H1 (cell line): Measurements from ENCODE around the gene FAM25C.
"Not testable (repeated sequence)": the region's sequence is repeated elsewhere in the genome, so short reads cannot be mapped to it uniquely, and the experiment has no call there.

Experiments
- GABPA ChIP-seq: IDR thresholded peaks from 2 replicates; pipeline ENCODE4 v1.6.1; 2011; ENCODE audit warnings: mild to moderate bottlenecking, low read length, moderate library complexity, borderline replicate concordance; ENCODE audit not compliant: insufficient read depth
- TF ChIP-seq, protein P1 (sequence below), 3 experiments: IDR thresholded peaks; 1 replicate in 2 of 3; 2 replicates in 1 of 3; pipeline versions ENCODE4 v1.5.1 to v1.6.1; 2011; ENCODE audit warnings: low read length in 3 of 3, mild to moderate bottlenecking in 3 of 3, inconsistent platforms in 2 of 3, low read depth in 1 of 3, moderate library complexity in 1 of 3; ENCODE audit not compliant: insufficient read depth in 1 of 3; ENCODE audit errors: control extremely low read depth in 1 of 3

DNA sequence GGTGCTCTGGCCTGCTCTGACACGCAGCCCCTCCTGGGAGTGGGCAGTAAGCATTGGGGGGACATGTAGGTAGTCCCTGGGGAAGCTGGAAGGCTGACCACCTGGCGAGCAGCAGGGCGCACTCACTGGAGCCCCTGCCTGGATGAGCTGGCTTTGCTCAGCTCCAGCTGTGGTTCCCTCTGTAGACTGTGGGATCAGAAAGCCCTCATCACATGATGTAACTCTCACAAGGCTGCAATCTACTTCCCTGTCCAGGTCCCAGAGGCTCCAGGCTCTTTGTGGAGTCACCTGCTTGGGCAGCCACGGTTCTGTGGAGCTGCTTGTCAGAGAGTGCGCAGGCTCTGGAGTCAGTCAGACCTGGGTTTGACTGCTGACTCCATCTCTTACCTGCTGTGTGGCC is 36.8 kb downstream of the FAM25C start:
- TF ChIP-seq GABPA = not testable (repeated sequence)
- TF ChIP-seq, protein P1, sequence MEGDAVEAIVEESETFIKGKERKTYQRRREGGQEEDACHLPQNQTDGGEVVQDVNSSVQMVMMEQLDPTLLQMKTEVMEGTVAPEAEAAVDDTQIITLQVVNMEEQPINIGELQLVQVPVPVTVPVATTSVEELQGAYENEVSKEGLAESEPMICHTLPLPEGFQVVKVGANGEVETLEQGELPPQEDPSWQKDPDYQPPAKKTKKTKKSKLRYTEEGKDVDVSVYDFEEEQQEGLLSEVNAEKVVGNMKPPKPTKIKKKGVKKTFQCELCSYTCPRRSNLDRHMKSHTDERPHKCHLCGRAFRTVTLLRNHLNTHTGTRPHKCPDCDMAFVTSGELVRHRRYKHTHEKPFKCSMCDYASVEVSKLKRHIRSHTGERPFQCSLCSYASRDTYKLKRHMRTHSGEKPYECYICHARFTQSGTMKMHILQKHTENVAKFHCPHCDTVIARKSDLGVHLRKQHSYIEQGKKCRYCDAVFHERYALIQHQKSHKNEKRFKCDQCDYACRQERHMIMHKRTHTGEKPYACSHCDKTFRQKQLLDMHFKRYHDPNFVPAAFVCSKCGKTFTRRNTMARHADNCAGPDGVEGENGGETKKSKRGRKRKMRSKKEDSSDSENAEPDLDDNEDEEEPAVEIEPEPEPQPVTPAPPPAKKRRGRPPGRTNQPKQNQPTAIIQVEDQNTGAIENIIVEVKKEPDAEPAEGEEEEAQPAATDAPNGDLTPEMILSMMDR (IDR thresholded peaks at IDR 0.05; ENCODE audit: control extremely low read depth in 1 of 3, insufficient read depth in 1 of 3, low read depth in 1 of 3, low read length in 3 of 3) = not testable (repeated sequence)
